Fibroblast of peridontal ligament (primary cell): ENCODE results near the gene AP2S1.
"Not testable (repeated sequence)": the region's sequence is repeated elsewhere in the genome, so short reads cannot be mapped to it uniquely, and the experiment has no call there.

Experiments
- DNase-seq: peaks from one replicate; pipeline ENCODE4 v3.0.0-alpha.2; 2010; ENCODE audit errors: extremely low read depth

The AP2S1 gene

GRCh38 chr19:46842791-46843190 is 7.9 kb downstream of the AP2S1 start:
- DNase-seq: no peak

- peak; percentile 38 for DNase-seq
These were observed 9.1 kb downstream of the AP2S1 start for GRCh38 chr19:46841458-46842083.

- DNase-seq: peak; percentile 78
These were observed 10.1 kb downstream of the AP2S1 start for GRCh38 chr19:46840498-46840942.

- no peak for DNase-seq
These were observed 10.7 kb downstream of the AP2S1 start for GRCh38 chr19:46839752-46840497.

- DNase-seq: no peak
These were observed 12.5 kb downstream of the AP2S1 start for GRCh38 chr19:46838160-46838559.

- no peak for DNase-seq
These were observed 15.7 kb downstream of the AP2S1 start for GRCh38 chr19:46834984-46835383.

- no peak for DNase-seq
These were observed 16.5 kb downstream of the AP2S1 start for GRCh38 chr19:46834121-46834520.

- DNase-seq: no peak
These were observed 19.8 kb downstream of the AP2S1 start for GRCh38 chr19:46830864-46831263.

- no peak for DNase-seq
These were observed 22.2 kb downstream of the AP2S1 start for GRCh38 chr19:46828484-46828883.

GRCh38 chr19:46825731-46826055 is 25.0 kb downstream of the AP2S1 start:
- DNase-seq: no peak

- DNase-seq: no peak
These were observed 25.5 kb downstream of the AP2S1 start for GRCh38 chr19:46824890-46825730.

- DNase-seq: no peak
These were observed 27.6 kb downstream of the AP2S1 start for GRCh38 chr19:46823049-46823448.

- not testable (repeated sequence) for DNase-seq
These were observed 28.2 kb downstream of the AP2S1 start for GRCh38 chr19:46822410-46822787.

- no peak for DNase-seq
These were observed 28.9 kb downstream of the AP2S1 start for GRCh38 chr19:46821512-46822409.

GRCh38 chr19:46818812-46819211 is 31.8 kb downstream of the AP2S1 start:
- DNase-seq: no peak

- no peak for DNase-seq
These were observed 34.6 kb downstream of the AP2S1 start for GRCh38 chr19:46815833-46816627.

GRCh38 chr19:46813839-46814358 is 36.7 kb downstream of the AP2S1 start:
- DNase-seq: no peak

- no peak for DNase-seq
These were observed 37.4 kb downstream of the AP2S1 start for GRCh38 chr19:46812977-46813838.

GRCh38 chr19:46809534-46810272 is 40.9 kb downstream of the AP2S1 start:
- DNase-seq: no peak
